GM19240 (cell line): ENCODE results near the gene WSCD1.

Source experiments
- DNase-seq: peaks from one replicate; pipeline ENCODE4 v3.0.0; 2011; ENCODE audit warnings: low spot score; ENCODE audit not compliant: insufficient read length

Gene WSCD1

DNA sequence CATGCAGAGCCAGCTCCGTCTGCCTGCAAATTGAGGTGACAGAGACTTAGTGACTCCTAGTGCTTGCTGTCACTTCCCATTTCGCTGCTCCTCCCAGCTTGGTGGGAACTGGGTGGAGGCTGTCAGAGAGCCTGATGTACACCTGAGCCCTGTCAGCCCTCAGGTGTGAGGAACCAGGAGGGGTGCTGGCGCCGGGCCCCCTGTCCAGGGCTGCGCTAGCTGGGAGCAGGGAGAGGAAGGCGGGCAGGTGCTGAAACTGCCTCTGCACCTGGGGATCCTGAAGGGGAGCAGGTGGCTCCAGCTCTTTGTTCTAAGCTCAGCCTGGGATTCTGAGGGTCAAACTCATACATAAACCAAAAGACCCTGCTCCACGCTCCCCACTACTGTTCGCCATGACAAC is 10.8 kb upstream of the WSCD1 start:
- DNase-seq = no peak

DNA sequence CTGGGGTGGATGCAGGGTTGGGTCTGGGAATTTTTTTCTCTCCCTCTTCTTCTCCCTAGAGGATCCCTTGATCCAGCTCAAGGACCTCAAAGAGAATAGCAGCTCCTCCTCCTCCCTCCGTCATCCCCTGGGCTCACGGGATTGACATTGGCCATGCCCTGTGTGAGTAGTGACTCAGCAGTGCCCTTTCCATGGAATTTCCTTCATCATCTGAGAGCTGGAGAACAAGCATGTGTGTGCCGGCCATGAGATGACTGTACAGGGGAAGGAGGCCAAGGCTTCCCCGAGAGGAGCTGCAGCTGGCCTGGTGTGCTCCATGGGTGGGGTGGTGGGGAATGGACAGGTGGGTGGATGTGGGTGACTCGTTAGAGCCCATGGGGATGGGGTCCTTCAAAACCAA is 8.9 kb upstream of the WSCD1 start:
- DNase-seq = no peak

DNA sequence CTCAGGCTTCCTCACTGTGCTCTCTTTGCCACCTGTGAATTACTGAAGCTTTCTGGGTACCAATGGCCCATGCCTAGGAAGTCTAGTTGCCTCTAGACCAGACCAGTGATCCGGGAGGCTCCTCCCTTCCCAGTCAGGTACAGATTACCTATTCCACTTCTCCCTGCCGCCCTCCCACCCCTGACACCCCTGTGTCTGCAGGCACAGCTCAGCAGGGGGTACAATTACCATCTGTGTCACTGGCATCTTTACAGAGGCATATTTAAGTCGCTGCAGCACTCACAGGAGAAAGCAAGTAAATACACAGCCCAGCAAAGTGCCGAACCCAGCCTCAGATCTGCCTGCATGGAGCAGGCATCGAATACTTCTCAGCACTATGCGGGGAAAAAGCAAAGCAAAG is 5.3 kb upstream of the WSCD1 start:
- no peak for DNase-seq

DNA sequence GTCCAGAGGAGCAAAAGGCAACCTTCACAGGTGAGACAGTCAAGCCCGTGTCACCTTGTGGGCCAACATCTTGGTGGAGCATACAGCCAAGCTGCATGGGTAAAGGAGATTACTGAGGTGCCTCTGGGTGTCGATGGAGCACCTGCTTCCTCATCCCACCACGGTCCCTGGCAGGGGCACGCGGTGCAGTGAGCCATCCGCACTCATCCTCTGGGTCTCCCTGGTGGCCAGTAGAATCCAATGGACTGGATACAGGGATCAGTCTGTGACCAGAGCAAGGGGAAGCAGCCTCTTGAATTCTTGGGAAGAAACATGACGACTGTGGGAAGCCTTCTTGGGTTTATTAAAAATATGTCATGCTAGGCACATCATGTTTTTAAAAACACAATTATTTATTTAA is 4.8 kb upstream of the WSCD1 start:
- no peak for DNase-seq

DNA sequence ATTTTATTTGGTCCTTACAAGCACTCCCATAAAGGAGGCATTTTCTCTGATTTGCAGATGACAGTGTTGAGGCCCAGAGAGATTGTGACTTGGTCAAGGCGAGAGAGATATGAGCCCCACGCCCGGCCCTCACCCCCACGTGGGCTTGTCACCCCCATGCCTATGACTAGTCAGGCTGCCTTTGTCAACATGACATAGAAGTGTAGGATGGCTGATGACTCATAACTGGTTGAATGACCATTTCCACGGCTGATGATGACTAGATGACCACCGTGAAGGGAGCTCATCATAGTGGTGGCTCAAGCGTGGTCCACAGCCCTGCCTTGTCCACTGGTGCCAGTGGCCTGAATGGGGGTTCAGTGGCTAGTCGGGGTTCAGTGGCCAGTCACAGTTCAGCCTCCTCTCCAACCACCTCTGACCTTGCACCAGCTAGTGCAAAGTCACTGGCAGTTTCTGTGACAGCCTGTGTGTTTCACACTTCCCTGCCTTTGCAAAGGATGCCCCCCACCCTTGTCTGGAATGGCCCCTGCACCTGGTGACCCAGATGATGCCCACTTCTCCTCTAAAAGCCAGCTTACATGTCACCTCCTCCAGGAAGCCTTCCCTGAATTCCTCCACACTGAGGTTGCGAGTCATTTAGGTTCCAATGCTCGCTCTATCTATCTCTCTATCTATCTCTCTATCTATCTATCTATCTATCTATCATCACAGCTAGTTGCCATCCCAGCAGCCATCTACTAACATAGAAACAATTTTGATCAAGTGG is 3.8 kb upstream of the WSCD1 start:
- no peak for DNase-seq

DNA sequence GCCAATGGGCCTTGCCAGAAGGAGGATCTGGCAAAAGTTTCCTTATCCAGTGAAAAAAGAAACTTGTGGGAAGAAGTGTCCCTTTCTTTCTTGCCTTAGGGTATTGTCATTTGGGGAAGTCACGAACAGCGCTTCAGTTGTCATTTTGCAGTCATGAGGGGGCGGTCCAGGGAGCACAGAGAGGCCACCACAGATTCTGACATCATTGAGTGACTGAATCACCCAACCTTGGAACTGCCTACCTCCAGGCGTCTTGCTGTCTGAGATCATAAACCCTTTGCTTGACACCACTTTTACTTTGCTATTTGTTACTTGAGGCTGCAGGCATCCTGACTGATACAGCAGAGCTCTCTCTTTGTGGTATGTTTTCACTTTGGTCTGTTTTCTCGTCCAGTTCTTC is 3.1 kb upstream of the WSCD1 start:
- DNase-seq = no peak

DNA sequence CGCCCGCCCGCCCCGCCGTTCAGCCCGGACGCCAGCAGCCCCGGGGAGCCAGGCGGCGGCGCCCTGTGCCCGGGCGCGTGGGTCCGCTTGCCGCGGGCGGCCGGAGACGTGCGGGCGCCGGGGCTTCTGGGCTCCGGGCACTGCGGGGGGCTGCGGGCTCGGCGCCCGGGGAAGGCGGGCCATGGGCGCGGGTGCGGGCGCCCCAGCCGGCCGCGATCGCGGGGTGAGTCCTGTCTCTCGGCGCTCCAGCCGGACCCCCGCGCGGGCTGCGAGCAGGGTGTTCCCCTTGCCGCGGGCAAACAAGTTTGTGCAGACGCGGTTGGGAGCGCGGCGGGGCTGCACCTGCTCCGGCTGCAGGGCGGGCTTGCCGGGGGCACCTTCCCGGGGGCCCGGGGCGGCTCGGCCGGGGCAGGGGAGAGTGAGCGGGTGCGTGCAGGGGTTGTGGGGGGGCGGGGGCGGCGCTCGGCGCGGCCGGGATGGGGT is 292 bp downstream of the WSCD1 start:
- no peak for DNase-seq

DNA sequence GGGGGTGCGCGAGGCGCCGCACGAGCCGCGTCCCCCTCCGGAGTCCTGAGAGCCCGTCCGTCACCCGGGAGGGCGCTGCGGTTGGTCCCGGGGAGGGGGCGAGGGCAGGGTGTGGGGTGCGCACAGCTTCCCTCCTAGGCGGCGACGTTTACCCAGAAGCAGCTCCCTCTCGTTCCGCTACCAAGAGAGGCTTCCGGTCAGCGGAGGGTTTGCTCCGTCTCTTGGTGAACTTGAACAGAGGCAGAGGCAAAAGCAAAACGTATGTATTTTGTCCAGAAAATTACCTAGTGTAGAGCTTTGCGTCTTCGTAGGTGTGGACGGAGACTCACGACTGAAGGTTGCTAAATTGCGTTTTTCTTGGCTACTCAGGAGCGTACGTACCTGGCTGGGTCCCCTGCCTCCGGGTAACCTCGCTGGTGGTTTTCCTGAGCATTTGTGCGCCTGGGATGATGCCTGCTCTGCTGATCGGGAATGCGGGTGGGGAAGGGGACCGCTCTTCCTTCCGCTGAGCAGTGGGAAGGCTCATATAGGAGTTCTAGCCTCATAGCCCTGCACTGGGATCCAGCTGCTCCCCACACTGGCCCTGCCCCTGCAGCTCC is 833 bp downstream of the WSCD1 start:
- no peak for DNase-seq

DNA sequence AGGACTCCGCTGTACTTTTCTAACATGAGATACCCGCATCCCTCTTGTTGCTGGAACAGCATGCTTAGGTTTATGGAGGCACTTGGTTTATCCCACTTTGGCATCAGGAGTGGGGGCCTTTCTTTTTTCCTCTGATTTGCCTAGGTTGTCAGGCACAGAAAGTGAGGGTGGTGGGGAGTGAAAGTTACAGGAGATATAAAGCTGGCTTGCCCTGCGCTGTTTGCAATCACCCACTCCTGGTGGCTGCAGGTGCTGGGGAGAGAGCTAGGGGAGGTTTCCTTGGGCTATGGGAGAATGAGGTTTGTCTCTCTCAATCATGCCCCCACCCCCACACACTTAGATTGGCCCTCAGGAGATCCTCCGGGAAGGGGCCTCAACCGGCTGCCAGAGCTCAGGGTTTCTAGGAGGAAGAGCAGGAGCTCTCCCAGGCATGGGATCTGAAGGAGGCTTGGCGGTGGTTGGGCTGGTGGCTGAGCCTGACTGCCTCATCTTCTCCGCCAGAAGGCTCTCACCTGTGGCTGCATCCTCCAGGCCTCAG is 1.4 kb downstream of the WSCD1 start:
- DNase-seq = no peak

DNA sequence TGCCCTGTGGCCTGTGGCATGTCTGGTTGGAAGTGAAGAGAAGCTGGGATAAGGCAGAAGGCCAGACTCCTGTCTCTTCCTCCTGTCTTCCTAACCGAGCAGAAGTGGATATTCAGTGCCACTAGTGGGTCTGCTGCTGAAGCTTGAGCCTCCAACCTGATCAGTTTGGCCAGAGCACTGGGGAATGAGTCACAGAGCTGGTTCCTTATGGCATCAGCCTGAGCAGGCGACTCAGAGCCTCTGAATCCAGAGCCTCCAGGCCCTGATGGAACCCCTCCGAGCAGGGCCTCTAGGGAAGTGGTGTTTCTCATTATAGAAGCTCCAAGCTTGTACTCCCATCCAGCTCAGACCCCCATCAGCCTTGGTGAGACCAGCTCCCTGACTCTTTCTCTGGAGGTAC is 2.0 kb downstream of the WSCD1 start:
- DNase-seq = no peak

DNA sequence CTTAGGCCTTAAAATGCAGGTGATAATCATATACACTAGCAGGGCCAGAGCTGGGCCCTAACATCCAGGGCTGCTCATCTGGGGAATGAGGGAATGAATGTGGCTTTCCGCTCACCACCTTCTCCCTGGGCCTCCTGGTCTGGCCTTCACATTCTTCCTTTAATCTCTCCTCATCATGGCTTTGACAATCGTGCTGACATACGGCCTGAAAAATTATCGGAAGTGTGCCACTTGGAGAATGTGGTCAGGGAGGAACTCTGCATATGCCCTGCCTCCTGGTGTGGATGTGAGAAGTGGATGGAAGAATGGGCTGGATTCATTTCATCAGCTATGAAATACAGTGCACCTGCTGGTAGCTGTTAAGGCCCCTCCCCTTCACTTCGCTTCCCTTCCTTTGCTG is 2.4 kb downstream of the WSCD1 start:
- no peak for DNase-seq

DNA sequence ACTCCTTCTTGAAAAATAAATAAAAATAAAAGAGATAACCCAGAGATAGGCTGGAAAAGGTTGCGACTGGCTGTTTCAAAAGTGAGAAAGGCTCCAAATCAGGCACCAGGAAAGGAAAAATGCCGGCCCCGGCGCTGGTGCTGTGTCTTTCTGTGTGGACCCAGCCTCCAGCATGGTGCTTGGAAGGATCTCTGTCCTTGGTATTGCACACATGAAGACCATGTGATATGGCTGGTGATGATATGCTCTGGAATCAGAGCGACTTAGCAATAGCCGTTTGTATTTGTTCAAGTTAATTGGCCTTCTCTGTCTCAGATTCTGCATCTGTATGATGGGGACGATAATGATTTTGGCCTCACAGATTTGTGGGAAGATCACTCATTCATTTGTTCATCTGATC is 3.4 kb downstream of the WSCD1 start:
- DNase-seq = no peak

DNA sequence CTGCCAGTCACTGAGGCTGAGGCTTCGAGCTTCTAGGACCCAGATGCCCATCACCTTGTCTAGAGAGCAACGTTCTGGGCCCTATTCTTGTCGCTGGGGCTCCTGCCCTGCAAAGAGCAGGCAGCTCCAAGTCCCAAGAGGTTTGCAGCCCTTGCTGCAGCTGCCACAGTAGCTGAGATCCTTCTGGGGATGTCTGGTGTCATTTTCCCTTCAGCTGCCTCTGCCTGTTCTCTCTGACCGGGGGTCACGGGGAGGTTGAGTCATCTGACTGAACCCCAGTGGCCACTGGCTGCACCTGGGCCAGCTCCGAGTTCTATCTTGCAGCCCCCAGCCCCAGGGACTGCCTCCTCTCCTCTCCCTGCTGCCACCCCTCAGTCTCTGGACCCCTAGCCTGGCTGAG is 4.9 kb downstream of the WSCD1 start:
- DNase-seq = no peak

DNA sequence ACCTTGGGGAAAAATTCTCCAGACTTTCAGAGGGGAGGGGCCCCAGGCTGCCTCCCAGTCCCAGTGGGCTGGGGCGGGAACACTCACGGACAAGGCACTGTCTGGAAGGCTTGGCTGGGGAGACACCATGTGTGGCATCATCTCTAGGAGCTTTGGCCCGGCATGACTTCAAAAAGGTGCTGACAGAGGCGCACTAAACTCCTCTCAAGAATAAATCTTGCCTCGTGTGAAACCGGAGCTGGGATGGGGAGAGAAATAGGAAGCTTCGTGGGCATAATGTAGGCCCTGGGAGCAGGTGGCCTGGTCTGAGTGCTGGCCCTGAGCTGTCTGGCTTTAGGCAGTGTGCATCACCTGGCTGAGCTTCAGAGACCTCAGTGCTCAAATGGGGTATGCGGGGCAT is 5.7 kb downstream of the WSCD1 start:
- no peak for DNase-seq

DNA sequence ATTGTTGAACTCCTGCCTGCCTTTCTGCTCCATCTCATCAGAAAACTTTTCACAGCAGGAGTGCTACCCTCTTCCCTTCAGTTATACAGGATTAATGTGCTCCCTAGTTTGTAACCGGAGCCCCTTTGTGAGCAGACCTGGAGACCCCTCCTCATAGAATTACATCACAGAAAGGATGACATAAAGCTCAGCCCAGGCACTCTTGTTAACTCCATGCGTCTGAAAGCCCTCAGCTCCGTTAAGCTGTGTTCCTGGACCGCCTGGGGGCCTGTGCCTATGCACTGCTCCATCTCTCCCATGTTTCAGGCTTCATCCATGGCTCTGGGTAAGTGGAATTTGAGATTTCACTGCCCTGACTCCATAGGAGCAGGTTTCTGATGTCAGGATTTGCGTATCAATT is 7.6 kb downstream of the WSCD1 start:
- no peak for DNase-seq

DNA sequence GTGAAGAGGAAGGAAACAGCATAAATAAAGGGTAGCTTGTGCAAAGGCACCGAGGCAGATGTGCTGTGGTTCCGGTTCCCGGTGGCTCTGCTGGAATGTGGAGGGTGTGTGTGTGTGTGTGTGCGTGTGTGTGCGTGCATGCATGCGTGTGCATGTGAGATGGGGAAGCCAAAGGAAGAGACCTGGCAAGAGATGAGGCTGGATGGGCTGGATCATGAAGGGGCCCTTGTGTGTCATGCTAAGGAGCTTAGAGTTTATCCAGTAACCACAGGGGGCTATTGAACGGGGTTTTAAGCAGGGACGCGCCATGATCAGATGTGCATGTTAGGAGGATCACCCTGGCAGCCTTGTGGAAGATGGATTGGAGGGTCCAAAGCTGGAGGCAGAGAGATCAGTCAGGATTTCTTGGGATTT is 8.3 kb downstream of the WSCD1 start:
- DNase-seq = no peak

DNA sequence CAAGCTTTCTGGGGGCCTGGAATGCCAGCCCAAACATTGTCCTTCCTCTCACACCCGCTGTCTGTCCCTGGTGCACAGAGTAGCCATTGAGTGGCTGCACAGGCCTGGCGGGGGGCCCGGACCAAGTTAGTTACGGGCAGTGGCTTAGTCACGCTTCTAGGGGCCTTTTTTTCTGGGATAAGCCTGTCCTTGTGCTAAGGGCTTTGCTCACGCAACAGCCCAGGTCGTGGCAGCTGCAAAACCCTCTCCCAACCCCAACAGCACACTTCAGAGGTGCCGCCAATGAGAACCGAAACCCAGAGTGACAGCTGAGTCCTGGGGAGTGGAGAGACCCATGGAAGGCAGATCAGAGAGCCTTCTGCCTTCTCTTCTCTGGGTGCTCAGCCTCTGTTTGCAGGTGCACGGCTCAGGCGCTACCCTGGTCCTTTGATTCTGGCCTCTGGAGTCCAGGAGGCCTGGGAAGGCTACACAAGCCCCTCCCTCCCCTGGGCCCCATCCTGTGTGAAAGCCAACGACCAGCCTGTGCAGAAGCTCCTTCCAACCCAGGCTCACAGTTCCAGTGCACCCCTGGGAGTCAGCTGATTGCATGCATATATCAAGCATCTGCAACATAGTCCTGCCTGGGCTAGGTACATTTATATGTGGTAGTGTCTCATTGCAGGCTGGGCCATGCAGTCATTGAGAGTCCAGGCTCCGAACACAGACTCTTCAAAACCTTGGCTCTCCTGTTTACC is 9.1 kb downstream of the WSCD1 start:
- DNase-seq = no peak

DNA sequence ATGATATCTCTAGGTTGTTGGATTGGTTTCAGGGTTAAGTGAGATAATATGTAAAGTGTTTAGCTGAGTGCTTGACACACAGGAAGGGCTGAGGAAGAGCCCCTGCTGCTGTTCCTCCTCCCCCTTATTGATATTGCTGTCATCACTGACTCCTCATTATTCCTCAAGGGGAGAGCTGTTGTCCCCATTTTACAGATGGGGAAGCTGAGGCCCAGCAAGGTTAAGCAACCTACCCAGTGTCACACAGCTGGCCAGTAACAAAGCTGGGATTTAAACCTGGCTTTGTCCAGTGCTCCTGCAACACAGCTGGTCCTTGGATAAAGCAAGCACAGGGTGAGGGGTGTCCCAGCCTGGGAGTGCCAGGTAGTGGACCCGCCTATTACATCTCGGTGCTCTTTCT is 9.8 kb downstream of the WSCD1 start:
- DNase-seq = no peak

DNA sequence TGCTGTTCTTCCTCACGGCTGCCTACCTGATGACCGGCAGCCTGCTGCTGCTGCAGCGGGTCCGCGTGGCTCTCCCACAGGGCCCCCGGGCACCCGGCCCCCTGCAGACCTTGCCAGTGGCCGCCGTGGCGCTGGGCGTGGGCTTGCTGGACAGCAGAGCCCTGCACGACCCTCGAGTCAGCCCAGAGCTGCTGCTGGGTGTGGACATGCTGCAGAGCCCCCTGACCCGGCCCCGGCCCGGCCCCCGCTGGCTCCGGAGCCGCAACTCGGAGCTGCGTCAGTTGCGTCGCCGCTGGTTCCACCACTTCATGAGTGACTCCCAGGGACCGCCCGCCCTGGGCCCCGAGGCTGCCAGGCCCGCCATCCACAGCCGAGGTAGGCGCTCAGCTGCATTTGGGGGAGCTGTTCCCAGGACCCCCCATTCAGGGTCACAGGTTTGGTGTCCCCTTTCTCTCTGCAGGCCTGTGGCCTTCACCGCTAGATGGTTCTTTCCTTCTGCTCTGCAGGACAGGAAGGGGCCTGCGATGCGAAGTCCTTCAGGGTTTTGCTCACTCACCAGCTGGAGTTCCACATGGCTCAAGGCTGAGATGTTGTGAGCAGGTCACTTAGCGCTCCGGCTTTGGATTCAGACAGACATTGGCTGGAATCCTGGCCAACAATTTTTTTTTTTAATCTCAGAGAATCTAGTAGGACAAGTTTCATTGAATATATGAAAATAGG is 10.7 kb downstream of the WSCD1 start:
- DNase-seq = no peak

DNA sequence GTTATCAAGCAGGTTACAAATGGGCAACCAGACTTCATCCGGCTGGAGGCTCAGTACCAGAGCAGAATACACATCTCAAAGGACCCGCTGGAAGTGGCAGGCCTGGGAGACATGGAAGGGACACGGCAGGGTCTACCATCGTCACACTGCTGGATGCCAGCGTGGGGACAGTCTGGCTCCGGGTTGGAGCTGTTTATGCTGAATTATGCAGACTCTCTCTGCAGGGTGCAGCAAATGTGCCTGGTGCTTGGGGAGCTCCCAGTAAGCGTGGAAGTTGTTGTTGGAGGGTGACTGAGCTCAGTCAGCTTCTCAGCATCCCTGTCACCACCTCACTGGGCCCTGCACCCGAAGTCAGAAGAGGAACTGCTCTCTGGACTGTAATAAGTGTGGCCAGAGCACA is 12.2 kb downstream of the WSCD1 start:
- no peak for DNase-seq

DNA sequence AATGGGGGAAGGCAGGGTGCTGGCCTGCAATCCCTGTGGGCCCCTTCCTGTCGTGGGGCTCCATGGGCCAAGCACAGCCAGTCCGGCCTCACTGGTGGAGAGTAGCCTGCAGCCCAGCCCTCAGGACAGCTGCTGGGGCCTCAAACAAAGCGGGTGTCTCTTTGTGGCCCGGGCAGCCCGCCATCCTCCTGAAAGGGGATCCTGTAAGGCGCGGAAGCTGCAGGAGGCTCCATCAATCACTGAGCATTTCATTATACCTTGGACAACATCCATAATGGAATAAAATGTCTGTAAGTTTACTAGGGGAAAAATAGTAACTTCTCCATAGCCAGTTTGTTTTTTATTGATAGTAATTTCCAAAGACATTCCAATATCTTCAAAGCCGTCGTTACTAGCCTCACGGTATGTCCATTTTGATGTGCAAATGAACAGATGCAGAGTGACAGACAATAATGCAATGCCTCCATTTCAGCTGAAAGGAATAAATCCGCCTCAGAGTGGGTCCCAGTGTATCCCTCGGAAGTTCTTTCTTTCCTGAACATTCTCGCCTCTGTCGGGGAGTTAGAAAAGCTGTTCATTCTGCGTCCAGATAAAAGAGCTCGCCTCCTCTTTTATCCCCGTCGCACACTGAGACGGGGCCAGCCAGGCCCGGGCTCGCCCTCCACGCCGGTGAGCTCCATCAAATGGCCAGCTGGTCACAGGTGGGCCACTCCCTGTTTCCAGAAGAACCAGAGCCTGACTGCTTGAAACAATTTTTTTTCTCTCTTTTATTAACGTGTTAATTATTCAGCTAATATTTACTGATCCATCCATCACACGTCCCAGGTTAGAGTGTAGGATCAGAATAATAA is 14.4 kb downstream of the WSCD1 start:
- no peak for DNase-seq
